Activated CD4-positive, alpha-beta T cell treated with anti-CD3 and anti-CD28 coated beads, Interleukin-2, Interleukin-6, amounts not matched to agents 100 ng/mL and 50 ng/mL, durations not matched to agents 16 hours and 8 hours (primary cell): Measurements from ENCODE around the gene IFNAR2.

Experiments used
- DNase-seq: peaks from one replicate; pipeline ENCODE4 v3.0.0-alpha.2; 2020

The IFNAR2 gene

GRCh38 chr21:33270986-33271385 lies 41.2 kb downstream of the IFNAR2 start:
- DNase-seq: no peak

GRCh38 chr21:33273044-33273443 lies 43.3 kb downstream of the IFNAR2 start:
- no peak for DNase-seq

GRCh38 chr21:33278721-33279120 lies 49.0 kb downstream of the IFNAR2 start:
- no peak for DNase-seq

GRCh38 chr21:33279330-33279820 lies 49.6 kb downstream of the IFNAR2 start:
- no peak for DNase-seq
